ENCODE results near the gene ZNF70. TPM values are rescaled to one million over a fixed set of nuclear protein-coding genes. Genes with fewer than 3 reads are reported as not detected.

ZNF70 gene
- total and polyA plus RNA-seq, 2 of the 13 experiments (the other 11 are each of a cell fraction or from before 2014, with no cell fraction given) = 0.62 to 3.6 TPM

DNA sequence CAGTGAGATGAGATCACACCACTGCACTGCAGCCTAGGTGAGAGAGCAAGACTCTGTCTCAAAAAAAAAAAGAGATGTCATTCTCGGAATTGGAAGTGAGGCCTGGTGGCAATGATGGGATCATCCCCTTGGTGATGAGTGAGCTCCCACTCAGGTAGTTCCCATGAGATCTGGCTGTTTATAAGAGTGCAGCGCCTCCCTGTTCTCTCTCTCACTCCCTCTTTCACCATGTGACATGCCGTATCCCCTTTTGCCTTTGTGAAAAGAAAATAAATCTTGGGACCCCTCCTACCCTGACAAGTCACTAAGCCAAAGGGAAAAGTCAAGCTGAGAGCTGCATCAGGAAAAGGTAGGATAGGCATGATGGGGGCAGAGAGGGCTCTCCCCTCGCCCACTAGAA, 28.8 kb downstream of the ZNF70 start:
- no peak overlapping the region for H3K4me3 ChIP-seq (replicated peaks in 1 of 3; ENCODE audit: insufficient read depth in 1 of 3, low read depth in 2 of 3, low read length in 3 of 3)
- H4K20me1 ChIP-seq (ENCODE audit: insufficient read depth, low read length) = no peaks in the 10 kb centered on the region
- H3K4me1 ChIP-seq (ENCODE audit: insufficient read depth, low read length) = peaks cover 17% of the 10 kb centered on the region
- TF ChIP-seq E2F2 (CRISPR knock-in tag; IDR thresholded peaks at IDR 0.05; ENCODE audit: borderline replicate concordance) (no peak), ZFP1 (CRISPR knock-in tag; IDR thresholded peaks at IDR 0.05) (no peak), ZNF619 (CRISPR knock-in tag; IDR thresholded peaks at IDR 0.05) (no peak), FOXA1 (IDR thresholded peaks at IDR 0.05) (no peak), FOXA1 (CRISPR knock-in tag; IDR thresholded peaks at IDR 0.05) (no peak), ARNT2 (CRISPR knock-in tag; IDR thresholded peaks at IDR 0.05; ENCODE audit: low read depth) (no peak), ZNF747 (CRISPR knock-in tag; IDR thresholded peaks at IDR 0.05; ENCODE audit: borderline replicate concordance) (no peak), MAFK (conservative IDR thresholded peaks at IDR 0.05 in 1 of 2, IDR thresholded peaks at IDR 0.05 in 1 of 2; ENCODE audit: low read length in 2 of 2) (no peak), RNF219 (CRISPR knock-in tag; IDR thresholded peaks at IDR 0.05) (no peak), SP1 (IDR thresholded peaks at IDR 0.05) (no peak), SP1 (CRISPR knock-in tag; IDR thresholded peaks at IDR 0.05) (no peak)
- H3K9ac ChIP-seq (ENCODE audit: insufficient read depth, low read depth, low read length) = no peak overlapping the region
- 44% methylated on average over 4 of the region's 4 CpGs for WGBS (ENCODE audit: low lambda C conversion rate)
- ChIA-PET CTCF (ENCODE audit: low intra/inter-chr PET ratio, low total read pairs) (no interaction called here), POLR2A (no interaction called here)
- intact Hi-C loops (cut with micrococcal nuclease; ENCODE audit: unreplicated experiment) (no loop called here), in situ Hi-C loops (cut with HindIII; ENCODE audit: extremely low pct_ligation_motif_present, low pct_unique_long_range_greater_than_20kb) (no loop called here)
- BruUV-seq (replicated peaks) = no TSS peak
- DNase-seq (ENCODE audit: low spot score) (no peak), ATAC-seq (no peak), FAIRE-seq (no peak)
- no peaks in the 10 kb centered on the region for H3K79me2 ChIP-seq (ENCODE audit: insufficient read depth, low read length)
- no peak overlapping the region for H3K4me2 ChIP-seq (ENCODE audit: low read depth, low read length)
- H2AFZ ChIP-seq (ENCODE audit: low read length) = no peak overlapping the region
- H3K36me3 ChIP-seq (replicated peaks in 1 of 2; ENCODE audit: control insufficient read depth in 1 of 2, insufficient read depth in 2 of 2, low read length in 2 of 2) = no peaks in the 10 kb centered on the region
- 0 out of 5 replicates have a peak, but pooled peaks cover 0 to 4% of the 10 kb centered on the region in 2 experiments for H3K27me3 ChIP-seq (ENCODE audit: control insufficient read depth in 1 of 2, insufficient read depth in 2 of 2, low read length in 2 of 2)
- no peaks in the 10 kb centered on the region for H3K9me3 ChIP-seq (ENCODE audit: low read length)
- H3K27ac ChIP-seq (ENCODE audit: extremely low read length, insufficient read depth, low read length) = no peak overlapping the region
